ENCODE data around the gene SMIM13.

GRCh38 chr6:11142296-11143027 is 48.8 kb downstream of the SMIM13 start:
- TF ChIP-seq CTCF (IDR thresholded peaks at IDR 0.05; ENCODE audit: borderline replicate concordance, extremely low read depth, low read length, poor library complexity, severe bottlenecking) (no peak), EZH2 (IDR thresholded peaks at IDR 0.05; ENCODE audit: borderline replicate concordance, low read depth, low read length, severe bottlenecking) (no peak)
